Stimulated activated CD4-positive, alpha-beta T cell treated with anti-CD3 and anti-CD28 coated beads, Interleukin-15, amount 100 ng/mL, for 48 hours (primary cell): ENCODE measurements around the gene HLA-DQB2.
"Not testable (repeated sequence)": the region's sequence is repeated elsewhere in the genome, so short reads cannot be mapped to it uniquely, and the experiment has no call there.

Experiments
- DNase-seq, 2 donors: peaks; one replicate each; pipeline ENCODE4 v3.0.0-alpha.2; 2020; ENCODE audit warnings: low read depth in 2 of 2

HLA-DQB2 gene

DNA sequence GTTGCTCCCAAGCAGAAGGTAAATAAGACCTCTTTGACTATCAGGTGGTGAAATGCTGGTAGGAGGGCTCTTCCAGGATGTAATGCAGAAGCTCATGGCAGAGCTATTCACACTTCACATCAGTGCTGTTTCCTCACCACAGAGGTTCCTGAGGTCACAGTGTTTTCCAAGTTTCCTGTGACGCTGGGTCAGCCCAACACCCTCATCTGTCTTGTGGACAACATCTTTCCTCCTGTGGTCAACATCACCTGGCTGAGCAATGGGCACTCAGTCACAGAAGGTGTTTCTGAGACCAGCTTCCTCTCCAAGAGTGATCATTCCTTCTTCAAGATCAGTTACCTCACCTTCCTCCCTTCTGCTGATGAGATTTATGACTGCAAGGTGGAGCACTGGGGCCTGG lies 17.7 kb downstream of the HLA-DQB2 start:
- not testable (repeated sequence) for DNase-seq

DNA sequence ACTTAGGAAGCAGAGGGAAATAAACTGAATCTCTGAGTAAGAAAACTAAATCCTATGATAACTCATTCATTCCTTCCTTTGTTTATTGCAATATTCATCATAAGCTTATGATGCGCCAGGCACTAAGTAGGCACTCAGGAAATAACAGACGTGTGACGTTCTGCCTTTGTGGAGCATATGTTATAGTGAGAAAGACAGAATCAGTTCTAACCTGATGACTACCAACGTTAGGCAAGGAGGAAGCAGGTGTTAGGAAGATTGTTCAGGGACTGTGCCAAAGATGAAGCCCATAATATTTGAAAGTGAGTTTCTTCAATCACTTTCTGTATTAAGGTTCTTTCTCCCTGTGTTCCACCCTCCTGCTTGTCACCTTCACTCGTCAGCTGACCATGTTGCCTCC lies 18.6 kb downstream of the HLA-DQB2 start:
- DNase-seq: no peak

DNA sequence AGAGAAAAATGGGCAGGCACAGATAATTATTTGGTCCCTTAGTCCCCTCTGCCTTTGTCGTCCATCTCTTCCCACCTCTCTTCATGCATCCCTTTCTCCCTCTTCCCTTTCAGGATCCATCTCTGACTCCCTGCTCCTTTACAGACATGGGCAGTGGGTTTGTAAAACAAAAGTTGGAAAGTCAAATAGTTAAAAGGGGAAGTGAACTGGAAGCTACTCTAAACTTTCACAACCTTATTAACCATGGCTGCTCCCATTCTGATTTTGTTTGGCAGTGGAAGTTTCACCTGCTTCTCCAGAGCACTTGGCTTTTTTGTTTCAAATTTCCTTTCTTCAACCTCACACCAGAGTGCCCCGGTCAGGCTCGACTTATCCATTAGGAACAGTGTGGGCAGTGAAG lies 21.0 kb downstream of the HLA-DQB2 start:
- DNase-seq: no peak

DNA sequence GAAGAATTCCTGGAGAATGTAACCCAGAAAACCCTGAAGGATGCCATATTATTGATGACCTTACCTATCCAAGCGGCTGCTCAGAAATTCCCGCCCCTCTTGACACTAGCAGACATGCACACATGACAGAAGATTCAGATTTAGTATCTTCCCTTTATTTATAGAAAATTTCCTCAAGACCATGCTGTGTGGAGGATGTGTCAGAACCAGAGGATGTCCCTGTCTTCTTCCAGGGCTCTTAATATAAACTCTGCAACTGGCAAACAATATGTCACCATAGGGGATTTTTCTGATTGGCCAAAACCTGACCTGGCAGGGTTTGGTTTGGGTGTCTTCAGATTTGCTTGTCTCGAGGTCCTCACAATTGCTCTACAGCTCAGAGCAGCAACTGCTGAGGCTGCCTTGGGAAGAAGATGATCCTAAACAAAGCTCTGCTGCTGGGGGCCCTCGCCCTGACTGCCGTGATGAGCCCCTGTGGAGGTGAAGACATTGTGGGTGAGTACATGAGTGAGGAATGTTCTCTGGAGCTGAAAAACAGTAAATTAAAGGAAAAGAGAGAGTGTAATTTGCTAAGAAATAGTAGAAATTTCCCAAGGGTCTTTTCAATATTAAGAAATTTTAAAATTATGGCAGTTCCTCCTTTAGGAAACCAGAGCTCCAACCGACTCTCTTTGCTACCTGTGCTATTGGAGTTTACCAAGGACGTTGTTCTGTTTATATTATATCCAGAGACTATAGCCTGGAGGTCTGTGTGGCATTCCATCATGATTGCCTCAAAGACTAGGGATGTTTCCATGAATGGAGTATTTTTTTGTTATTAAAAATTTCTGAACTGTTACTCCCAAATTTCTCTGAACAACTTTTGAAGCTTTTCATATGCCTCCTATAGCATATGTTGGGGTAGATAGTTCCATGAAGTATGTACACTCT lies 22.0 kb downstream of the HLA-DQB2 start, which contains the start of gene HLA-DQA2:
Gene HLA-DQA2, plus strand, starts transcription at position 361 of the 930 bp plus-strand sequence. Its CDS starts 53 bp downstream, at position 414.
- DNase-seq: no peak

DNA sequence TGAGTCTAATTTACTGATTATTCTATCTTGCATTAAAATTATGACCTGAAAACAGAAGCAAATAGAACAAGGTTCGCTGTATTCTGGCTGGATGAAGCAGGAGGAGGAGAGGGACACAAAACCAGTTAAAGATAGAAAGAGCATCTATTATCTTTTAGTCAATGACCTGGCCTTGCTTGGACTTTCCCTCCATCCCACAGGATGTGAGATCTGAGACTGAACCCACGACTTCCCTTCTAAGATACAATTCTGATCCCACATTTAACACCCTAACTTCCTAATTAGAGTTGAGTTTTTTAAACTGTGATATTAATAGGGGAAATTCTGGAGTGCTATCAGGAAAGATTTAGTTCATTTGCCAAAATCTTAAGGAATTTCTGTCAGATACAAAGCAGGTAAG lies 25.2 kb downstream of the HLA-DQB2 start:
- no peak for DNase-seq

DNA sequence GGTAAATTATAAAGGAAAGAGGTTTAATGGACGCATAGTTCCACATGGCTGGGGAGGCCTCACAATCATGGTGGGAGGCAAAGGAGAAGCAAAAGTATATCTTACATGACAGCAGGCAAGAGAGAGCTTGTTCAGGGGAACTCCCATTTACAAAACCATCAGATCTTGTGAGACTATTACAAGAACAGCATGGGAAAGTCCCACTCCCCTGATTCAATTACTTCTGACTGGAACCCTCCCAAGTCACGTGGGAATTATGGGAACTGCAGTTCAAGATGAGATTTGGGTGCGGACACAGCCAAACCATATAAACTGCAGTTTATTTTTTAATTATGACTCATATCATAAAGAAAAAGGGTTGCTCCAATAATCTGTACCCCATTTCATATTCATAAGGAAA lies 44.5 kb downstream of the HLA-DQB2 start:
- no peak for DNase-seq

DNA sequence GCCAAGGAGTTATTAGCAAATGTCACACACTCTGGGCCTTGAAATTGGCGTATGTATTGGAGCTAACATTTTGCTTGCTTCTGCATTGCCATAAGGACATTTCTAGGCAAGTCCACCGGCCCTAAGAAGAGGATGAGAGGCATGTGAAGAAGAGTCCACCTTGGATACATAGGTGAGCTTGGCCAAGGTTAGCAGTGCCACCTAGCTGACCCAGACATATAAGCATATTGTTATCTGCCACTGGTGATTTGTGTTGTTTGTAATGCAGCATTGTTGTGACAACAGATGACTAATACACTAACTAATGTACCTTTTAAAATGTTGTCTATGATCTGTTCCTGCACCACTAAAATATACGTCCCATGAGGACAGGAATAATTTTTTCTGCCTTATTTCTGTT lies 46.9 kb downstream of the HLA-DQB2 start:
- DNase-seq: no peak

DNA sequence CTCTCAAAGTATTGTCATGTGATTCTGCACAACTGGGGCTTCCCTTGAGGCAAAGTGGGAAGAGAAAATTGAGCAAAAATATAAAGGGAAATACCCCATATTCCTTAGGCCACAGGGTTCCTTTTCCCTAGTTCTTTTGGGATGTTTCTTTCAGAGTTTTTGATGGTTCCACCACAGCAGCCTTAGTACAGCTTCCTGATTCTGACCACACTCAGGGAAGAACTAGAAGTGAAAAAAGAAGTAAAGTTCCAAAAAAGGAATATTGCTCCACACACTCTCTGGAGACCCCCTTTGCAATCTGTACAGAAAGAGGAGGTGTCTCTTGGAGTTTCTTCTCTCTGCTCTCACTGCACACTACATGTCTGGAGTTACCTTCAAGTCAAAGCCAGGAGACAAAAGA lies 50.1 kb downstream of the HLA-DQB2 start:
- no peak for DNase-seq

DNA sequence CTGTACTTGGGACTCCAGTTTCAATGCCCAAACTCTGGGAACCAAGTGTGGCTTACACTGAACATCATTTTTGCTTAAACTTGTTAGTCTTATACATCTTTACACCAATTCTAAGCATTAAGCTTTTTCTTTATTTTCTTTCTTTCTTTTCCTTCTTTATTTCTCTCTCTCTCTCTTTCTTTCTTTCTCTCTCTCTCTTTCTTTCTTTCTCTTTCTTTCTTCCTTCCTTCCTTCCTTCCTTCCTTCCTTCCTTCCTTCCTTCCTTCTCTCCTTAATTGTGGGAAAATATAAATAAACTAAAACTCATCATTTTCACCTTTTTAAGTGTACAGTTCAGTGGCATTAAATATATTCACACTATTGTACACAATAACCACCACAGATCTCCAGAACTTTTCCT lies 53.7 kb downstream of the HLA-DQB2 start:
- no peak for DNase-seq
